ENCODE data around the gene CUL3.

DNA sequence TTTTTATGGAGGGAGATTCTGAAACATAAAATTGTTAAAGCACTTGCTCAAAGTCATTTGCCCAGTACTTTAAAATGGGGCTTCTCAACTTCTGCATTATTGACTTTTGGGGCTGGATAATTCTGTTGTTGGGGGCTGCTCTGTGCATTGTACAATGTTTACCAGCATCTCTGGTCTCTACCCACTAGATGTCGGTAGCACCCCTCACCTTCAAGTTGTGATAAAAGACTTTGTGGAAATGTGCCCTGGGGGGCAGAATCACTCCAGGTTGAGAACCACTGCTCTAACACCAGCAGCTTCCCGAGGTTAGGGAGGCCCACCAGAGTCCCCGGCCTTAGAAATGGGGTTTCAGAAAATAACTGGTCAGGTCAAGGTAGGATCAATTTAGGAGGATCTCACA is 26.8 kb upstream of the CUL3 start:
- TF ChIP-seq, protein P1, sequence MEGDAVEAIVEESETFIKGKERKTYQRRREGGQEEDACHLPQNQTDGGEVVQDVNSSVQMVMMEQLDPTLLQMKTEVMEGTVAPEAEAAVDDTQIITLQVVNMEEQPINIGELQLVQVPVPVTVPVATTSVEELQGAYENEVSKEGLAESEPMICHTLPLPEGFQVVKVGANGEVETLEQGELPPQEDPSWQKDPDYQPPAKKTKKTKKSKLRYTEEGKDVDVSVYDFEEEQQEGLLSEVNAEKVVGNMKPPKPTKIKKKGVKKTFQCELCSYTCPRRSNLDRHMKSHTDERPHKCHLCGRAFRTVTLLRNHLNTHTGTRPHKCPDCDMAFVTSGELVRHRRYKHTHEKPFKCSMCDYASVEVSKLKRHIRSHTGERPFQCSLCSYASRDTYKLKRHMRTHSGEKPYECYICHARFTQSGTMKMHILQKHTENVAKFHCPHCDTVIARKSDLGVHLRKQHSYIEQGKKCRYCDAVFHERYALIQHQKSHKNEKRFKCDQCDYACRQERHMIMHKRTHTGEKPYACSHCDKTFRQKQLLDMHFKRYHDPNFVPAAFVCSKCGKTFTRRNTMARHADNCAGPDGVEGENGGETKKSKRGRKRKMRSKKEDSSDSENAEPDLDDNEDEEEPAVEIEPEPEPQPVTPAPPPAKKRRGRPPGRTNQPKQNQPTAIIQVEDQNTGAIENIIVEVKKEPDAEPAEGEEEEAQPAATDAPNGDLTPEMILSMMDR (IDR thresholded peaks at IDR 0.05; ENCODE audit: insufficient read depth, low read length, poor library complexity, severe bottlenecking): peak; percentile 80
- TF ChIP-seq EZH2phosphoT487 (conservative IDR thresholded peaks at IDR 0.05; ENCODE audit: low read length): no peak
